Parathyroid adenoma (tissue), 2 donors: ENCODE data around the gene PLPP4.

ENCODE experiments used
- H2AFZ ChIP-seq: fragments of 300-600 bp; sonication (generic); one replicate; pipeline ENCODE4 v1.7.0; 2017; ENCODE audit warnings: antibody characterized with exemption, mild to moderate bottlenecking
- H3K27ac ChIP-seq: fragments of 300-600 bp; sonication (generic); one replicate; pipeline ENCODE4 v1.7.0; 2017
- H3K27me3 ChIP-seq: fragments of 300-600 bp; sonication (generic); one replicate; pipeline ENCODE4 v1.7.0; 2017; ENCODE audit warnings: low read length; ENCODE audit not compliant: control insufficient read depth, insufficient read depth
- H3K36me3 ChIP-seq: fragments of 300-600 bp; sonication (generic); one replicate; pipeline ENCODE4 v1.7.0; 2017; ENCODE audit warnings: low read length; ENCODE audit not compliant: control insufficient read depth, insufficient read depth
- H3K4me1 ChIP-seq: fragments of 300-600 bp; sonication (generic); one replicate; pipeline ENCODE4 v1.7.0; 2017; ENCODE audit warnings: control low read depth
- H3K4me2 ChIP-seq: fragments of 300-600 bp; sonication (generic); one replicate; pipeline ENCODE4 v1.7.0; 2017; ENCODE audit warnings: low read length
- H3K4me3 ChIP-seq: fragments of 300-600 bp; sonication (generic); one replicate; pipeline ENCODE4 v1.7.0; 2017; ENCODE audit warnings: low read depth, low read length
- H3K79me2 ChIP-seq: fragments of 300-600 bp; sonication (generic); one replicate; pipeline ENCODE4 v1.7.0; 2017; ENCODE audit warnings: control low read depth
- H3K9ac ChIP-seq: fragments of 300-600 bp; sonication (generic); one replicate; pipeline ENCODE4 v1.7.0; 2017; ENCODE audit warnings: mild to moderate bottlenecking
- H3K9me3 ChIP-seq: fragments of 300-600 bp; sonication (generic); one replicate; pipeline ENCODE4 v1.7.0; 2017; ENCODE audit warnings: low read length; ENCODE audit not compliant: control insufficient read depth
- TF ChIP-seq, protein P1 (sequence below): fragments of 300-600 bp; sonication (generic); IDR thresholded peaks from one replicate; pipeline ENCODE4 v1.7.0; 2017; ENCODE audit warnings: antibody characterized with exemption, mild to moderate bottlenecking
- donor health status: primary hyperparathyroidism.

The PLPP4 gene

DNA sequence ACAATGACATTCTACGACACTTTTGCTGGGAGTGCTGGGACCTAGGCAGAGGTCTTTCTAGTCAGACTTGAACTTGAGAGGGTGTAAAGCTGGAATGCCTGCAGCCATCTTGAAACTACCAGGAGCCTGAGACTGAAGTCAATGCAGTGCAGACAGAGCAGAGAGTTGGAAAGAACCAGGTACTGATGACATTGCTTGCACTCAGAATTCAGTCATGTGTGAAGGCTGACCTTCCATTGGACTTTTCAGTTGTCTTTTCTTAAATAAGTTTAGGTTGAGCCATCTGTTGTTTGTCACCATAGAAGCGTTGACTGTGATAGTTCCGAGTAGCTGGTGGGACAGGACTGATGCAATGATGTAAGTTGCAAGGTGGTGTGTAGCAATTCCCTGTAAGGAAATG, 3.1 kb upstream of the PLPP4 start:
- TF ChIP-seq, protein P1, sequence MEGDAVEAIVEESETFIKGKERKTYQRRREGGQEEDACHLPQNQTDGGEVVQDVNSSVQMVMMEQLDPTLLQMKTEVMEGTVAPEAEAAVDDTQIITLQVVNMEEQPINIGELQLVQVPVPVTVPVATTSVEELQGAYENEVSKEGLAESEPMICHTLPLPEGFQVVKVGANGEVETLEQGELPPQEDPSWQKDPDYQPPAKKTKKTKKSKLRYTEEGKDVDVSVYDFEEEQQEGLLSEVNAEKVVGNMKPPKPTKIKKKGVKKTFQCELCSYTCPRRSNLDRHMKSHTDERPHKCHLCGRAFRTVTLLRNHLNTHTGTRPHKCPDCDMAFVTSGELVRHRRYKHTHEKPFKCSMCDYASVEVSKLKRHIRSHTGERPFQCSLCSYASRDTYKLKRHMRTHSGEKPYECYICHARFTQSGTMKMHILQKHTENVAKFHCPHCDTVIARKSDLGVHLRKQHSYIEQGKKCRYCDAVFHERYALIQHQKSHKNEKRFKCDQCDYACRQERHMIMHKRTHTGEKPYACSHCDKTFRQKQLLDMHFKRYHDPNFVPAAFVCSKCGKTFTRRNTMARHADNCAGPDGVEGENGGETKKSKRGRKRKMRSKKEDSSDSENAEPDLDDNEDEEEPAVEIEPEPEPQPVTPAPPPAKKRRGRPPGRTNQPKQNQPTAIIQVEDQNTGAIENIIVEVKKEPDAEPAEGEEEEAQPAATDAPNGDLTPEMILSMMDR: no peak
- H3K27me3 ChIP-seq: no peaks in the 10 kb centered on the region

GRCh38 chr10:120455004-120455403, 2.0 kb upstream of the PLPP4 start:
- no peak overlapping the region for H2AFZ ChIP-seq
- H3K79me2 ChIP-seq: no peaks in the 10 kb centered on the region
- no peak overlapping the region for H3K27ac ChIP-seq
- H3K9ac ChIP-seq: no peak overlapping the region
- H3K36me3 ChIP-seq: no peaks in the 10 kb centered on the region
- no peak overlapping the region for H3K4me3 ChIP-seq
- no peaks in the 10 kb centered on the region for H3K9me3 ChIP-seq
- TF ChIP-seq, protein P1: no peak
- H3K27me3 ChIP-seq: no peaks in the 10 kb centered on the region
- H3K4me1 ChIP-seq: no peaks in the 10 kb centered on the region
- H3K4me2 ChIP-seq: no peak overlapping the region

More for the DNA sequence above, 3.1 kb upstream of the PLPP4 start:
- H3K9ac ChIP-seq: no peak overlapping the region
- no peak overlapping the region for H2AFZ ChIP-seq
- no peaks in the 10 kb centered on the region for H3K9me3 ChIP-seq
- no peaks in the 10 kb centered on the region for H3K4me1 ChIP-seq
- no peak overlapping the region for H3K4me2 ChIP-seq
- no peaks in the 10 kb centered on the region for H3K36me3 ChIP-seq
- H3K4me3 ChIP-seq: no peak overlapping the region
- no peaks in the 10 kb centered on the region for H3K79me2 ChIP-seq
- H3K27ac ChIP-seq: no peak overlapping the region

DNA sequence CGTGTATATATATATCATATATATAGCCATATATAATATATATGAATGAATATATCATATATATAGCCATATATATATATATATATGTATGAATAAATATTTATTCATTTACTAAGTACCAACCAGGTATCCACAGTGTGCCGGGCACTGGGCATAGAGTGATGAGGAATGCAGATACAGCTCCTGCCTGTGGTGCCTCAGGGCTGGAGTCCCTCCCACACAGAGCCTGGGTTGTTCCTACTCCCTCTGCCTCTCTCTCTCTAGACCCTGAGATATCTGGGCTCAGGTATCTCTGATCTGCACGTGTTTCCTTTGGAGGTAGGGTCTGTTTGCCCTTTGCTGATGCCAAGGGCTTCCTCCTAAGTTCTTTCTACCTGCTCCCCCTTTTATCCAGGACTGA, 1.4 kb upstream of the PLPP4 start:
- no peaks in the 10 kb centered on the region for H3K79me2 ChIP-seq
- H3K9ac ChIP-seq: no peak overlapping the region
- no peaks in the 10 kb centered on the region for H3K9me3 ChIP-seq
- no peak overlapping the region for H3K4me3 ChIP-seq
- no peak overlapping the region for H2AFZ ChIP-seq
- no peaks in the 10 kb centered on the region for H3K4me1 ChIP-seq
- H3K27me3 ChIP-seq: no peaks in the 10 kb centered on the region
- TF ChIP-seq, protein P1: no peak
- H3K4me2 ChIP-seq: no peak overlapping the region
- H3K36me3 ChIP-seq: no peaks in the 10 kb centered on the region
- no peak overlapping the region for H3K27ac ChIP-seq

DNA sequence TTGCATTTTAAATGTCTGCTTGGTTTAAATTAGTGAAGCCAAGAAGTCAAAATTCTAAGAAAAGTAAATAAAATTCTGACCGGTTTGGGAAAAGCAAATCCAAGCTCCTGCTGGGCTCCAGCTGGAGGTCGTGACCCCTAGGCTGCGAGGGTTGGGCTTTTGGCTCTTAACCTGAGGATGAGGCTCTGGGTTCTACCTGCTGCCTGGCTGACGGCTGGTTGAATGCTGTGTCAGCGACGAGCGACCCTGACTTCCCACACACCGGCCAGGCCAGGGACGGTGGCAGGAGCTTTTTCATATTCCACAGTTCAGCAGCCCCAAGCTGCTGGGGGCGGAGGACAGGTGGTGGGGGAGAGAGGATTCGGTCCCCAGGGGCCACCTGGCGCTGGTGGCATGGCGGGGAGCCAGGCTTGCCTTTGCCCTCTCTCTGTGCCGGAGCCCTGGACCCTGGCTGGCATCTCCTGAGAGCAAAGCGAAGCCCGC, 843 bp upstream of the PLPP4 start:
- H3K27ac ChIP-seq: no peak overlapping the region
- H3K79me2 ChIP-seq: no peaks in the 10 kb centered on the region
- TF ChIP-seq, protein P1: no peak
- no peaks in the 10 kb centered on the region for H3K27me3 ChIP-seq
- H3K4me2 ChIP-seq: peak overlapping the region; percentile 22
- peak overlapping the region; percentile 52 for H2AFZ ChIP-seq
- H3K9me3 ChIP-seq: no peaks in the 10 kb centered on the region
- no peak overlapping the region for H3K9ac ChIP-seq
- H3K4me1 ChIP-seq: no peaks in the 10 kb centered on the region
- H3K36me3 ChIP-seq: no peaks in the 10 kb centered on the region
- H3K4me3 ChIP-seq: no peak overlapping the region

GRCh38 chr10:120457431-120458172, 575 bp downstream of the PLPP4 start:
- Histone ChIP-seq H3K36me3 (no peaks in the 10 kb centered on the region), H3K9me3 (no peaks in the 10 kb centered on the region), H3K9ac (no peak overlapping the region), H3K4me2 (peak overlapping the region; percentile 62), H3K4me3 (no peak overlapping the region), H2AFZ (peak overlapping the region; percentile 60), H3K27me3 (no peaks in the 10 kb centered on the region), H3K79me2 (no peaks in the 10 kb centered on the region), H3K4me1 (no peaks in the 10 kb centered on the region), H3K27ac (no peak overlapping the region)
- TF ChIP-seq, protein P1: no peak
